H1 (cell line): ENCODE results near the gene VRK3. TPM values are rescaled to one million over a fixed set of nuclear protein-coding genes. Genes with fewer than 3 reads are reported as not detected.

Experiments
- CTCF ChIA-PET: fragments of 300-600 bp; sonication (Branson Sonifier 250); formaldehyde crosslinking; loops from one replicate; lab custom pipeline; 2021; ENCODE audit not compliant: partially characterized antibody; lab: Charles Lee
- POLR2A ChIA-PET: fragments of 300-600 bp; sonication (Branson Sonifier 250); formaldehyde crosslinking; loops from one replicate; lab custom pipeline; 2021; ENCODE audit warnings: inconsistent platforms; ENCODE audit not compliant: partially characterized antibody; lab: Charles Lee
- DNase-seq, 2 experiments: peaks; one replicate each; pipeline versions ENCODE4 v3.0.0 to v3.0.0-alpha.2; 2010 to 2022; ENCODE audit warnings: low spot score in 2 of 2, low read depth in 1 of 2, mixed read lengths in 1 of 2
- FAIRE-seq: peaks from 2 replicates; lab custom pipeline; 2011; peaks lifted over from hg19 to GRCh38; lab: Jason Lieb, UNC
- H2AFZ ChIP-seq: 2 replicates; pipeline ENCODE4 v1.8.1; 2012; ENCODE audit warnings: low read length, inconsistent platforms
- H2AK5ac ChIP-seq: 2 replicates; pipeline ENCODE4 v1.6.1; 2013; ENCODE audit warnings: low read depth, low read length
- H2BK120ac ChIP-seq: replicated peaks from 2 replicates; pipeline ENCODE3; 2013; ENCODE audit warnings: low read depth, low read length, inconsistent platforms
- H2BK12ac ChIP-seq: 2 replicates; pipeline ENCODE4 v1.6.1; 2013; ENCODE audit warnings: low read depth, low read length
- H2BK15ac ChIP-seq: 2 replicates; pipeline ENCODE4 v1.6.1; 2013; ENCODE audit warnings: low read length
- H2BK20ac ChIP-seq: 2 replicates; pipeline ENCODE4 v1.6.1; 2013; ENCODE audit warnings: low read length
- H2BK5ac ChIP-seq: 2 replicates; pipeline ENCODE4 v1.6.1; 2013; ENCODE audit warnings: low read depth, low read length
- H3K14ac ChIP-seq: 2 replicates; pipeline ENCODE4 v1.6.1; 2013; ENCODE audit warnings: inconsistent platforms; ENCODE audit not compliant: insufficient read length
- H3K18ac ChIP-seq: 2 replicates; pipeline ENCODE4 v1.6.1; 2013; ENCODE audit warnings: low read length; ENCODE audit errors: extremely low read depth
- H3K23ac ChIP-seq: 2 replicates; pipeline ENCODE4 v1.6.1; 2013; ENCODE audit warnings: inconsistent platforms; ENCODE audit not compliant: insufficient read length
- H3K23me2 ChIP-seq: 2 replicates; pipeline ENCODE4 v1.6.1; 2013; ENCODE audit warnings: low read depth, low read length
- H3K27ac ChIP-seq: 2 replicates; pipeline ENCODE4 v1.6.1; 2011; ENCODE audit warnings: low read depth, low read length, inconsistent platforms
- H3K27me3 ChIP-seq, 4 experiments: replicated peaks in 1 of 4; 1 replicate in 1 of 4; 2 replicates in 3 of 4; pipeline versions ENCODE4 v1.6.1 to v1.8.1; 2011 to 2013; ENCODE audit warnings: low read length in 3 of 4, mild to moderate bottlenecking in 3 of 4, inconsistent platforms in 2 of 4, mixed read lengths in 2 of 4, moderate library complexity in 1 of 4; ENCODE audit not compliant: control insufficient read depth in 3 of 4, insufficient read depth in 3 of 4; ENCODE audit errors: extremely low read depth in 1 of 4
- H3K36me3 ChIP-seq, 4 experiments: 2 replicates each; pipeline versions ENCODE4 v1.6.1 to v1.8.1; 2011 to 2013; ENCODE audit warnings: mild to moderate bottlenecking in 4 of 4, low read length in 3 of 4, moderate library complexity in 2 of 4, control low read depth in 1 of 4, inconsistent platforms in 1 of 4; ENCODE audit not compliant: insufficient read depth in 4 of 4, control insufficient read depth in 2 of 4
- H3K4ac ChIP-seq: replicated peaks from 2 replicates; pipeline ENCODE3; 2013; ENCODE audit warnings: low read length, low read depth, mixed read lengths, inconsistent platforms; ENCODE audit not compliant: insufficient read length
- H3K4me1 ChIP-seq, 4 experiments: replicated peaks in 1 of 4; 1 replicate in 1 of 4; 2 replicates in 3 of 4; pipeline versions ENCODE4 v1.6.1 to v1.8.1; 2011 to 2013; ENCODE audit warnings: low read length in 3 of 4, inconsistent platforms in 2 of 4, mixed read lengths in 1 of 4; ENCODE audit not compliant: insufficient read depth in 4 of 4, control insufficient read depth in 3 of 4
- H3K4me2 ChIP-seq, 2 experiments: 2 replicates each; pipeline versions ENCODE4 v1.6.1 to v1.8.1; 2011 to 2013; ENCODE audit warnings: low read depth in 2 of 2, low read length in 2 of 2, control low read depth in 1 of 2, inconsistent platforms in 1 of 2, mild to moderate bottlenecking in 1 of 2; ENCODE audit not compliant: insufficient read depth in 1 of 2
- H3K4me3 ChIP-seq, 4 experiments: fragments of 200-600, 300-600 bp in 1 of 4; sonication (generic), shearing (Covaris generic), sonication (Bioruptor Twin) in 1 of 4; 2 replicates each; pipeline versions ENCODE4 v1.5.1 to v1.8.1; 2011 to 2016; ENCODE audit warnings: low read length in 4 of 4, low read depth in 3 of 4, control low read depth in 2 of 4, inconsistent platforms in 2 of 4, mild to moderate bottlenecking in 2 of 4, mixed read lengths in 1 of 4, moderate library complexity in 1 of 4; ENCODE audit not compliant: insufficient read depth in 2 of 4; ENCODE audit errors: extremely low read depth in 1 of 4
- H3K56ac ChIP-seq: replicated peaks from 2 replicates; pipeline ENCODE3; 2013; ENCODE audit warnings: low read depth, mild to moderate bottlenecking, mixed read lengths, low read length, inconsistent platforms; ENCODE audit not compliant: insufficient read length
- H3K79me1 ChIP-seq: 2 replicates; pipeline ENCODE4 v1.6.1; 2013; ENCODE audit warnings: low read depth, low read length, control low read depth
- H3K79me2 ChIP-seq, 2 experiments: 2 replicates each; pipeline versions ENCODE4 v1.6.1 to v1.8.1; 2012 to 2013; ENCODE audit warnings: low read length in 2 of 2, mild to moderate bottlenecking in 2 of 2, inconsistent platforms in 1 of 2; ENCODE audit not compliant: insufficient read depth in 2 of 2, control insufficient read depth in 1 of 2
- H3K9ac ChIP-seq, 4 experiments: replicated peaks in 1 of 4; 1 replicate in 1 of 4; 2 replicates in 3 of 4; pipeline versions ENCODE4 v1.6.1 to v1.8.1; 2011 to 2013; ENCODE audit warnings: low read depth in 3 of 4, low read length in 3 of 4, control low read depth in 2 of 4, mild to moderate bottlenecking in 2 of 4, moderate library complexity in 2 of 4, inconsistent platforms in 1 of 4; ENCODE audit errors: extremely low read depth in 1 of 4
- H3K9me3 ChIP-seq, 2 experiments: 2 replicates each; pipeline versions ENCODE4 v1.6.1 to v1.8.1; 2012 to 2013; ENCODE audit warnings: mild to moderate bottlenecking in 2 of 2, moderate library complexity in 2 of 2, control low read depth in 1 of 2, inconsistent platforms in 1 of 2, low read depth in 1 of 2, low read length in 1 of 2, mixed read lengths in 1 of 2; ENCODE audit not compliant: insufficient read depth in 2 of 2
- H4K20me1 ChIP-seq, 2 experiments: replicated peaks in 1 of 2; 2 replicates each; pipeline versions ENCODE3 to v1.8.1; 2011 to 2013; ENCODE audit warnings: inconsistent platforms in 2 of 2, low read length in 2 of 2, mild to moderate bottlenecking in 1 of 2; ENCODE audit not compliant: insufficient read depth in 2 of 2, control insufficient read depth in 1 of 2
- H4K5ac ChIP-seq: 2 replicates; pipeline ENCODE4 v1.6.1; 2013; ENCODE audit warnings: low read length, low read depth, mixed read lengths, inconsistent platforms; ENCODE audit not compliant: insufficient read length
- H4K8ac ChIP-seq: 2 replicates; pipeline ENCODE4 v1.8.0; 2013; ENCODE audit warnings: mild to moderate bottlenecking, moderate library complexity, low read length, inconsistent platforms; ENCODE audit not compliant: insufficient read depth; ENCODE audit errors: extremely low read depth
- H4K91ac ChIP-seq: replicated peaks from 2 replicates; pipeline ENCODE3; 2013; ENCODE audit warnings: low read length, mixed read lengths, inconsistent platforms; ENCODE audit not compliant: insufficient read length
- CBX8 ChIP-seq: fragments of 300-800, 300-1000 bp; sonication (generic); IDR thresholded peaks from 2 replicates; pipeline ENCODE4 v1.7.1; 2016; ENCODE audit warnings: low read depth, low read length, borderline replicate concordance
- CREB1 ChIP-seq: IDR thresholded peaks from 2 replicates; pipeline ENCODE4 v1.6.1; 2012; ENCODE audit warnings: inconsistent platforms
- CTBP2 ChIP-seq: IDR thresholded peaks from 2 replicates; pipeline ENCODE4 v1.7.0; 2011; ENCODE audit warnings: borderline replicate concordance, mild to moderate bottlenecking, moderate library complexity, mixed read lengths, low read length; ENCODE audit not compliant: insufficient read depth, insufficient read length
- EGR1 ChIP-seq: IDR thresholded peaks from 2 replicates; pipeline ENCODE4 v1.6.1; 2011; ENCODE audit warnings: low read depth, low read length, borderline replicate concordance
- FOSL1 ChIP-seq: IDR thresholded peaks from 2 replicates; pipeline ENCODE4 v1.6.1; 2011; ENCODE audit warnings: mild to moderate bottlenecking, low read depth, low read length, moderate library complexity; ENCODE audit not compliant: insufficient read depth
- KDM4A ChIP-seq: IDR thresholded peaks from one replicate; pipeline ENCODE4 v1.7.1; 2012; ENCODE audit warnings: low read depth, mild to moderate bottlenecking, moderate library complexity, low read length, inconsistent platforms; ENCODE audit not compliant: severe bottlenecking
- NRF1 ChIP-seq: IDR thresholded peaks from 2 replicates; pipeline ENCODE4 v1.6.1; 2011; ENCODE audit warnings: mild to moderate bottlenecking, low read depth, low read length, improper control_type of control experiment
- POLR2A ChIP-seq, 2 experiments: IDR thresholded peaks; 1 replicate in 1 of 2; 2 replicates in 1 of 2; pipeline ENCODE4 v1.6.1; 2011; ENCODE audit warnings: low read depth in 2 of 2, low read length in 2 of 2, mild to moderate bottlenecking in 2 of 2; ENCODE audit errors: control extremely low read depth in 1 of 2
- POU5F1 ChIP-seq: IDR thresholded peaks from 2 replicates; pipeline ENCODE4 v1.6.1; 2011; ENCODE audit warnings: low read depth, mild to moderate bottlenecking, low read length, moderate library complexity
- SAP30 ChIP-seq: fragments of 300-600 bp; sonication (generic); IDR thresholded peaks from 2 replicates; pipeline ENCODE4 v1.7.1; 2012; ENCODE audit warnings: low read length, moderate library complexity, mild to moderate bottlenecking, inconsistent platforms; ENCODE audit not compliant: insufficient read depth, insufficient replicate concordance
- SP2 ChIP-seq: IDR thresholded peaks from 2 replicates; pipeline ENCODE4 v1.6.1; 2012; ENCODE audit warnings: mild to moderate bottlenecking, low read length, inconsistent platforms
- SP4 ChIP-seq: IDR thresholded peaks from 2 replicates; pipeline ENCODE4 v1.6.1; 2012; ENCODE audit warnings: low read length, inconsistent platforms
- SRF ChIP-seq: IDR thresholded peaks from 2 replicates; pipeline ENCODE4 v1.6.1; 2011; ENCODE audit warnings: mild to moderate bottlenecking, low read depth, low read length, moderate library complexity
- TEAD4 ChIP-seq: IDR thresholded peaks from 2 replicates; pipeline ENCODE4 v1.6.1; 2012; ENCODE audit warnings: low read depth, low read length, inconsistent platforms, mixed read lengths
- YY1 ChIP-seq: IDR thresholded peaks from 2 replicates; pipeline ENCODE4 v1.6.1; 2011; ENCODE audit warnings: low read depth, mild to moderate bottlenecking, low read length
- WGBS, 2 experiments: shearing (Covaris generic) in 1 of 2; methylation state at CpG; one replicate each; pipeline versions ENCODE4 v1.1.6 to v1.1.7; 2013 to 2015; ENCODE audit warnings: low lambda C conversion rate in 2 of 2, mixed read lengths in 2 of 2, inconsistent platforms in 1 of 2, low coverage in 1 of 2, missing lambda C conversion rate in 1 of 2; ENCODE audit not compliant: insufficient replicate concordance in 2 of 2, insufficient coverage in 1 of 2, insufficient read length in 1 of 2; ENCODE audit errors: extremely low coverage in 1 of 2, missing lambda C conversion rate in 1 of 2; 5-methylcytosine and 5-hydroxymethylcytosine counted together
- polyA plus RNA-seq, 7 experiments: library from polyadenylated mRNA; depleted of rRNA in 3 of 7; stranded (reverse) in 5 of 7; unstranded in 2 of 7; fragments of >200 nt in 5 of 7; fragments of 200-250 nt in 2 of 7; gene quantifications; 1 replicate in 5 of 7; 2 replicates in 1 of 7; 4 replicates in 1 of 7; pipeline versions ENCODE4 v1.2.1 to v1.2.3, GENCODE V29; 2011 to 2013; ENCODE audit warnings: missing spikeins in 2 of 7, mixed read lengths in 2 of 7
- total RNA-seq: library from RNA; stranded (reverse); fragmentation: NEBNext Ultra II Directional; extraction: Animal tissue kit (Norgen Biotek cat#: 25700); gene quantifications from 2 replicates; pipeline ENCODE4 v1.2.1, GENCODE V29; 2021

Gene VRK3
- total and polyA plus RNA-seq, 2 of the 8 experiments (the other 6 are each of a cell fraction or from before 2014, with no cell fraction given), result 21.3 to 36.1 TPM

DNA sequence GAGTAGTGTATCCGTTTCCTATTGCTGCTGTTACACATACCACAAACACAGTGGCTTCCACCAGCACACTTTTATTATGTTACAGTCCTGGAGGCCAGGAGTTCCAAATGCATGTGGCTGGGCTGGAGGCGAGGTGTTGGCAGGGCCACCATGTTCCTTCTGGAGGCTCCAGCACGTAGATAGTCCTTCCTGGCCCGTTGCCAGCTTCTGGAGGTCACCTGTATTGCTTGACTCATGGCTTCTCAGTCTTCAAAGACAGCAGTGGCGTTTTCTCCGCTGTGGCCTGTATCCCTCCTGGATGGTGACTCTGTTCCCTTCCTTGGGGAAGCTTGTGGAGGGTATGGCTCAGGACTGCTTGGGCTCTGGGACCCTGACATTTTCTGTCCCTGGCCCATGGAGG lies 15.8 kb upstream of the VRK3 start:
- POLR2A ChIA-PET, result interaction anchor here (0.5 kb wide), 1 partner anchor 12 kb away, joined by 3 read pairs; no protein-coding TSS in a partner anchor
- peaks cover 0 to 5% of the 10 kb centered on the region in 2 experiments for H4K20me1 ChIP-seq

More for the DNA sequence above, 15.8 kb upstream of the VRK3 start:
- Histone ChIP-seq H3K23ac (no peak overlapping the region), H4K91ac (no peak overlapping the region), H2AK5ac (no peak overlapping the region), H4K5ac (no peak overlapping the region), H2BK120ac (no peak overlapping the region), H3K56ac (no peak overlapping the region), H3K9me3 (peaks cover 37 to 48% of the 10 kb centered on the region in 2 experiments), H2BK20ac (no peak overlapping the region), H3K27ac (no peak overlapping the region), H3K9ac (no peak overlapping the region), H2BK12ac (no peak overlapping the region), H3K79me1 (no peaks in the 10 kb centered on the region; the same call in 1 of the 2 replicates), H3K4me2 (no peak overlapping the region), H2BK5ac (no peak overlapping the region), H3K4ac (no peak overlapping the region), H3K18ac (no peak overlapping the region)
- FAIRE-seq (no peak), DNase-seq (no peak)
- 85% methylated on average over 6 of the region's 6 CpGs; no CpG with 5 or more reads in 1 of the 2 experiments for WGBS, 2 experiments
- no peak for TF ChIP-seq POLR2A (IDR thresholded peaks at IDR 0.05; ENCODE audit: control extremely low read depth in 1 of 2, low read depth in 2 of 2, low read length in 2 of 2)
- TF ChIP-seq SRF, result no peak
- TF ChIP-seq KDM4A, result no peak
- TF ChIP-seq EGR1, result no peak
- no peak for TF ChIP-seq NRF1
- TF ChIP-seq CBX8, result no peak
- TF ChIP-seq SP2, result no peak
- TF ChIP-seq YY1, result no peak
- no peak for TF ChIP-seq FOSL1
- TF ChIP-seq TEAD4, result no peak
- TF ChIP-seq CREB1, result no peak
- TF ChIP-seq CTBP2, result no peak
- no peak for TF ChIP-seq POU5F1
- TF ChIP-seq SAP30, result no peak
- TF ChIP-seq SP4, result no peak
- TF ChIP-seq, all 59 proteins: peak for 0
- Histone ChIP-seq H3K36me3 (peaks cover 54 to 74% (median 69%) of the 10 kb centered on the region in 4 experiments), H2AFZ (no peak overlapping the region), H3K4me3 (no peak overlapping the region), H3K79me2 (no peaks in the 10 kb centered on the region), H3K27me3 (no peaks in the 10 kb centered on the region), H3K14ac (no peak overlapping the region), H3K4me1 (no peaks in the 10 kb centered on the region), H4K8ac (no peak overlapping the region), H2BK15ac (no peak overlapping the region), H3K23me2 (no peaks in the 10 kb centered on the region; the same call in 1 of the 2 replicates)
- CTCF ChIA-PET, result interaction anchor here (1.5 to 3.7 kb wide), 3 partner anchors 7 to 104 kb away, joined by 3 to 20 read pairs (median 6); no protein-coding TSS in a partner anchor
